IPS-11a (cell line): ENCODE data around the gene CWC25.
"Not testable (repeated sequence)": the region's sequence is repeated elsewhere in the genome, so short reads cannot be mapped to it uniquely, and the experiment has no call there.

Source experiments
- H3K4me3 ChIP-seq: one replicate; pipeline ENCODE4 v1.5.1; 2013; ENCODE audit warnings: low read depth, low read length, control low read depth

Gene CWC25

GRCh38 chr17:38790148-38790707 is 34.9 kb downstream of the CWC25 start:
- not testable (repeated sequence) for H3K4me3 ChIP-seq

DNA sequence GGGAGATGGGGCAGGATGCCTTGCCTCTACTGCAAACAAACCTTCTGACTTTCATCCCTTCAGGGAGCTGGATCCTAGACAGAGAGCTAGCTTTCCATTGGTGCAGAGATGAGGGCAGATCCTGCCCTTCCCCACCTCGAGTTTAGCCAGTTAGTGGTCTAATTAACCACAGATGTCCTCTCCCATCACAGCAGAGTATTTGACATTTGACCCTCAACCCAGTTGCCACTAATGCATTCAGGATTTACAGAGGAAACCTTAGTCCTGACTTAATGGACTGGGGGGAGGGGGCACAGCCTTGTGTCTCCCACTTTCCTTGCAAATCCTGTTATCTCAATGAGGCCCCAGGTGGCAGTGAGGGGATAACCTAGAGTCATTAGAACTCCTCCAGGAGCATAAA is 35.9 kb downstream of the CWC25 start:
- no peak overlapping the region for H3K4me3 ChIP-seq

GRCh38 chr17:38787999-38788398 is 37.1 kb downstream of the CWC25 start:
- H3K4me3 ChIP-seq, result not testable (repeated sequence)

DNA sequence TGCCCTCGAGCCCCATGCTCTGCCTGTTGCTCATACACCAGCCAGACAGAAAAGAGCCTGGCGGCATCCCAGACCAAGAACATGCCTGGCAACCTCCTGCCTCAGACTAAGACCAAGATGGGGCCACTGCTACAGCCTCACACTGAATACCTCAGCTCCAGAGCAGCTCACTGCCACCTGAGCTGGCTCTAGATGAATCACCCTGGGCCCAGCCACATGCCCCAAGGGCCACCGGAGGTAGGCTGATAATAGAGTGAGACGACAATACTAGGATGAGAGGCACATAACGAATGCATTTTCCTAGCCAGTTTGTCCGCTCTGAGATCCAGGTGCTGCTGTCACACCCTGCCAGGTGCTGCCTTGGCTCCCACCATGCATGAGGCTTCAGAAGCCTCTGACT is 38.7 kb downstream of the CWC25 start:
- H3K4me3 ChIP-seq, result no peak overlapping the region

DNA sequence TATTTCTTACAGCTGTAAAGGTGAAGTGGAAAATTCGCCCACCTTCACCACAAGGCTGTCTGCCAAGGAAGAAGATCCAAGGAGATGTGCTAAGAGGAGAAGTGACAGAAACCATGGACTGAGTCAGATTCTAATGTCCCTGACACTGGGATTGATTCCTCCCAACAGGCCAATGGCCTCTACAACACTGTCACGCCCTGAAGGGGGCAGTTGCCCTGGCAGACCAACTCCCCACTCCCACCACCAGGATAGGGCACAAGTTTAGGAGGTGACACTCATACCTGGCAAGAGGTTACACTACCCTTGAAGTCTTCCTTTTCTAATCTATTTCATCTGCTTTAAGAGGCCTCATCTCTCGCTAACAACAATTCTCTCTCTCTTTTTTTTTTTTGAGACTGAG is 41.9 kb downstream of the CWC25 start:
- H3K4me3 ChIP-seq, result no peak overlapping the region

DNA sequence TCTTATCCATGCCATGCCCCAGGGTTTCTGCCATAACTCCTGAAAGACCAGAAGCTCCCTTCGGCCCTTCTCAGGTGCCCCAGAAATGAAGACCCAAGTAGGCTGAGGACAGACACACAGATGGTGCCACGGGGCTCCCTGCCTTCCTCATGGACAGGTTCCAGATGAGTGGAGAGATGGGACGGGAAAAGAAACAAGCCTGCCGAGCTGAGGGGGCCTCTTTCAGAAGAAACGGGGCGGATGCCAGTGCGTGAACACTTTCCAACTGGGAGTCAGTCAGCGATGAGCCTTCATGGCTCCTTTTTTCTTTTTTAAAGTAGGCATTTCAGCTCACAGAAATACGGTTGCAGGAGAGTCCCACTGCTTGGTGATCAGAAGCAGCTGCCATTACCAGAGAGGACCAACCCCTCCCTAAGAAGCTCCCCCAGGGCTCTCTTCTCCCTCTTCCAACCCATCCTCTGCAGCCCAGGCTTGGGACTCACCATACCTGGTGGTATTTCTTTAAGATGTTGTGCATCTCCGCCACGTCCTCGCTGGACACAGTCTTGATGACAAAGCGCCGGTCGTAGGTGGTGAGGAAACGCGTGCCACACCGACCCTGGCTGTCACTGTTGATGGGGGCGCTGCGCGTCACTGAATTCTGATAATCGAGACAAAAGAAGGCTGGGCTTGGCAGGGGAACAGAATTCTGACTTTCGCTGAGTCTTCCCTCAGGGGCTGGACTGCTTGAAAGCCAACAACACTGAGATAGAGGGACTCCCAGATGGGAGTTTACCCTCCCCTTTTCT is 45.0 kb downstream of the CWC25 start:
- H3K4me3 ChIP-seq, result no peak overlapping the region

DNA sequence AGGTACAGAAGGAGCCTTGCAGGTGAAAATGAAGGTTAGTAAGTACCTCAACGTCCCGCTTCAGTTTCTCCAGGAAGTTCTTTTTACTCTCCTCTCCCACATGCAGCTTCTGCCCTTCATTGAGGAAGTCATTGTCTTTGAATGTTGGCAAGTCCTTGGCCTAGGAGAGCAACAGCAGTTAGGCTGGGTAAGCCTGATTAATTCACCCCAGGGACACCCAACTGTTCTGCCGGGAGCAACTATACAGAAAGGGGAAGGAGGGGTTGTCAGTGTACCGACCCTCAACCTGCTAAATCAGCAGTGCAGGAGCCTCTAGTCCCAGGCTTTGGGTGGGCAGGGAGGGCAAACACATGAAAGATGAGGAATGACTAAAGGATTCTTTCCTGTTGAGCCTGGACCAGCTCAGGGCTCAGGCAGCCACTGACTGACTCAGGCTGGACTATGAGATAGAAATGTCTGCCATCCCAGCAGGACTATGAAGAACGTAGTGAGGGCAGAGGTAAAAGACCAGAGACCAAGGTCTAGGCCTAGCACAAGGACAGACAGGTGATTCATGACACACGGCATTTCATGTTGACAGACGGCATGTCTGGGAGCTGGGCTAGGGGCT is 47.4 kb downstream of the CWC25 start:
- no peak overlapping the region for H3K4me3 ChIP-seq

DNA sequence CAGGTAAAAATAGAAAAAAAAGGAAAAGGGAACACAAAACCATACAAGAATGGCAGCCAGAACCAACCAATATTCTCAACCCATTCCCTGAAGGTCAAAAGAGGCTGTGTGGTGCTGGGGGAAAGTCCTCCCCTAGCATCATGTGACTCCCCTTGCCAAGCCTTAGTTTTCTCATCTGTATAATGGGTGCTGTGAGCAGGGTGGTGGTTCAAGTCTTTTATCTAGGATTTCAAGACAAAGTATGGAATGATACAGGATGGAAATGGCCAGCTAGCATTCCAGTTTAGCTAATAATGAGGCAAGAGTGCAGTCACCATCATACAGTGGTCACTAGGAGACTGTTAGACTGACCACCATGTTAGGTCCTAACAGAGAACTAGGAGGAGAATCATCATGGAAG is 51.9 kb downstream of the CWC25 start:
- no peak overlapping the region for H3K4me3 ChIP-seq

GRCh38 chr17:38768417-38768816 is 56.7 kb downstream of the CWC25 start:
- H3K4me3 ChIP-seq, result no peak overlapping the region

DNA sequence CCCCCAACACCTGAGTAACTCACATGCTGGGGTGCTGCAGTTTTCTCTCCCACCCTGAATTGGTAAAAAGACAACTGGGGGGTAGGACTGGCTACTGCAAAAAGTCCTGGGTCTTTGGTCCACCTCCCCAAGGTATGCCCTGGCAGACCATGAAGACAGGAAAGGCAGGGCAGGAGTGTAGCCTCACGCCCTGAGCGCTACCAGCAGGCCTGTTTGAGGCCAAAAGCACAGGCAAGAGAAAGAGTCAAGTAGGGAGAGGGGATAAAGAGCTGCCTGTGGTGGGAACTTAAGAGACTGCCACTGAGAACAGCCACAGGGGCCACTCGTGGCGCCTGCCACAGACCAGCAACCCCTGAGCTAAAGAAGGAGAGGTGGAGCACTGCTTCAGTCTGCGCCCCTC is 58.8 kb downstream of the CWC25 start:
- H3K4me3 ChIP-seq, result no peak overlapping the region

DNA sequence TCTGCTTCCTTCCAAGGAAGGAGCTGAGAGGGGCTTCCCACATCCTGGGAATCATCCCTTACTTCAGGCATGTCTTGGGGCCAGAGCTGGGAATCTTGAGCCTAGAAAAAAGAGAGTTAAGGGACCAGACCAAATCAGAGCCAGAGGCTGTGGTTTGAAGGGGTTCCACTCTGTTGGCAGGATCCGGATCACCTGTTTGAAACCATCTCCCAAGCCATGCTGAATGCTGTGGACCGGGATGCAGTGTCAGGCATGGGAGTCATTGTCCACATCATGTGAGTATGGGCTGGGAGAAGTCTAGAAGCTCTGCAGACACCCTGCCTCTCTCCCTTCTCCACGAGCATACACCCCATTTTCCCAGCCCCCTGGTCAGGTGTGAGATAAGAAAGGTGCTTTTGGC is 62.9 kb downstream of the CWC25 start:
- no peak overlapping the region for H3K4me3 ChIP-seq

DNA sequence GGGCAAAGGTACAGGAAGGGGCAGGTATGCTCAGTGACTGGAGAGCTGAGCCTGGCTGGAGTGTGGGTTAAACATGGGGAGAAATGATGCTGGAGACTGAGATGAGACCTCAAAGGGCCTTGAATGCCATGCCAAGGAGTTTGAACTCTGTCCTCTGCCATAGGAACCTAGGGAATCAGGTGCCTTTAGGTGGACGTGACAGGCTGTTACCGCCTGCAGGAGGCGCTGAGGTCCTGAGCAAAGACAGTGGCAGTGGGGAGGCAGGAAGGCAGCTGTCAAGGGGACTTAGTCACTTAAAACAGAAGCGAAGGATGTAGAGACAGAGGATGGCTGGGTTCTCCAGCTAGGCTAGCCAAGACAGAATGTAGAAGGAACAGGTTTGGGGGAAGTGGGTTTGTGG is 63.5 kb downstream of the CWC25 start:
- H3K4me3 ChIP-seq, result no peak overlapping the region

DNA sequence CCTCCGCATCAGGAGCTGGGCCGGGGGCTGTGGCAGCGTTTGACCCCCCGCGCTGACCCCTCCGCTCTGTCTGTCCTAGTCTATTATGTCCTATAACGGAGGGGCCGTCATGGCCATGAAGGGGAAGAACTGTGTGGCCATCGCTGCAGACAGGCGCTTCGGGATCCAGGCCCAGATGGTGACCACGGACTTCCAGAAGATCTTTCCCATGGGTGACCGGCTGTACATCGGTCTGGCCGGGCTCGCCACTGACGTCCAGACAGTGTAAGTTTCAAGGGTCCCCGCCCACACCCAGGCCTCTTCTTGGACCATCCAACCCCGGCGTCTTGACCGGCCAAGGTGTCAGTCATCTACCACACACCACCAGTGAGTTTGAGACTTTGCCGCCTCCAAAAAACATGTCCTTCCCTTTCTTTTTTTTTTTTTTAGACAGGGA is 72.0 kb downstream of the CWC25 start:
- peak overlapping the region; percentile 95 for H3K4me3 ChIP-seq

DNA sequence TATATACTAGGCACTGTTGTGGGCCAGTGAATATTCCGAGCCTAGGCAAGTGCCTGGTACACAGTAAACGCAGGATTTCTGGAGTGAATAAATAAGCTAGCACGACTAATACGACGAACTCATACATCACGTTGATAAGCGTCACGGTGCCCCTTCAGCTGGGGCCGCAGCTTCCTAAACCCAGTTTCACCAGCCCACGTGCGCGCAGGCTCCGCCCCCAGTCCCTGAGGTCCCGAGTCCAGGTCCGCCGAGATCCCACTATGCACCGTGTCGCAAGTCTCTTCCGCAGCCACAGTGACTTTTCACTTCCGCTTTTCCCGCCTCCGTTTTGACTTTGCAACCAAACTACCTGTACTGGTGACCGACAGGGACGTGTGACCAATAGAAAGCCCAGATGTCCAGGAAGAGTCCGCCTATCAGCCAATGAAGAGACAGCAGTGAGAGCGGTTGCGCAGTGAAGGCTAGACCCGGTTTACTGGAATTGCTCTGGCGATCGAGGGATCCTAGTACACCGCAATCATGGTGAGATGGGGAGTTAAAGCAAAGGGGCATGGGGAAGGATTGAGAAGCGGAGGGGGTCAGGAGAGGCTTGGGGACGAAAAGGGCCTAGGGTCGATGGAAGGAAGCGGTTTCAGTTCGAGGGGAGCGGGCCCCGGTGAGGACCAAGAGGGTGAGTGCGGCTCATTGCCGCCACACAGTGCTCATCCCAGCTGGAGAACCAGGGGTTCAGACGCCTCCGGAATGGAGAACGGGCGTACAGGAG is 72.6 kb downstream of the CWC25 start, which contains the start of gene PSMB3:
TSS of gene PSMB3 (plus strand) at position 434 of the 763 bp plus-strand sequence. CDS start at position 520, 86 bp downstream.
- peak within 1 kb of the TSS; percentile 95 for H3K4me3 ChIP-seq

DNA sequence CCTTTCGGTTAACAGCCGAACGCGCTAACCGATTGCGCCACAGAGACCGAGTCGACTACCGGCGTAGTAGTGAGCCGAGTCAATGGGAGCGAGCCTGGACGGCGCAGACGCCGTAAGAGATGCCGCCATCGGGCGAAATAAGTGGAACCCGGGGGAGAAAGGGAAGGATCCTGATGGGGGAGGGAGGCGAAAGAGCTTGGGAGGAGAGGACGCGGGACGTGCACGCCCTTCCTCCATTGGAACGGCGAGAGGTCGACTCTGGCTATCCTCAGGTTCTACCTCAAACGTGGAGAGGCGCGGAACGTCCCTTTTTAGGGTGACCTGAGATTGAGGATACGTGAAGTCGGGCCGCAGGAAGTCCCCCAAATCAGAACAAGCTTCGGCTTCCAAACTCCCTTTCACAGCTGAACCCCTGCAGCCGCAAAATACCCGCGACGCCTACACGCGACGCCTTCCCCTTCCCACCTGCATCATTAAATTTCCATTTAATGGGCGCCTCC is 73.3 kb downstream of the CWC25 start:
- H3K4me3 ChIP-seq, result peak overlapping the region; percentile 95

- H3K4me3 ChIP-seq, result peak overlapping the region; percentile 69
Measured at GRCh38 chr17:38751144-38751807, 73.8 kb downstream of the CWC25 start.
